Epithelial cell of esophagus (primary cell): ENCODE data around the gene FKBP8.
A peak's percentile ranks its signal among the peaks of the same experiment; 100 is the strongest.

Source experiments
- DNase-seq: peaks from one replicate; pipeline ENCODE4 v3.0.0; 2010; ENCODE audit warnings: low read depth
- H3K4me3 ChIP-seq: 2 replicates; pipeline ENCODE4 v1.5.1; 2011; ENCODE audit warnings: mild to moderate bottlenecking, low read length, control low read depth
- CTCF ChIP-seq: IDR thresholded peaks from 2 replicates; pipeline ENCODE4 v1.5.1; 2011; ENCODE audit warnings: low read depth, mild to moderate bottlenecking, low read length, control low read depth, inconsistent platforms; ENCODE audit not compliant: insufficient read depth; ENCODE audit errors: missing control alignments

FKBP8 gene

GRCh38 chr19:18558604-18559003 is 15.2 kb upstream of the FKBP8 start:
- peak overlapping the region; percentile 96 for H3K4me3 ChIP-seq
- TF ChIP-seq CTCF, result no peak
- no peak for DNase-seq

GRCh38 chr19:18558202-18558555 is 14.8 kb upstream of the FKBP8 start:
- peak overlapping the region; percentile 96 for H3K4me3 ChIP-seq
- DNase-seq, result no peak
- no peak for TF ChIP-seq CTCF

GRCh38 chr19:18557411-18558201 is 14.2 kb upstream of the FKBP8 start, which contains the start of gene KXD1:
Gene KXD1, plus strand, starts transcription at chr19:18557870. Its CDS starts 4,187 bp downstream, at chr19:18562057.
- peak; percentile 99 for DNase-seq

GRCh38 chr19:18551631-18552030 is 8.3 kb upstream of the FKBP8 start:
- TF ChIP-seq CTCF, result no peak
- DNase-seq, result no peak

More at GRCh38 chr19:18557411-18558201, 14.2 kb upstream of the FKBP8 start, which contains the start of gene KXD1:
- TF ChIP-seq CTCF, result no peak
- H3K4me3 ChIP-seq, result peak within 1 kb of the TSS; percentile 96

GRCh38 chr19:18543814-18544475 is 572 bp upstream of the FKBP8 start:
- peak; percentile 83 for DNase-seq
- peak overlapping the region; percentile 46 for H3K4me3 ChIP-seq
- TF ChIP-seq CTCF, result no peak

More at GRCh38 chr19:18551631-18552030, 8.3 kb upstream of the FKBP8 start:
- H3K4me3 ChIP-seq, result no peak overlapping the region

- no peak for TF ChIP-seq CTCF
- peak overlapping the region; percentile 69 for H3K4me3 ChIP-seq
- no peak for DNase-seq
Observed at GRCh38 chr19:18541992-18542940, 1.1 kb downstream of the FKBP8 start.
